GM12864 (cell line): ENCODE results near the gene KRTAP12-2.

Experiments
- DNase-seq: peaks from one replicate; pipeline ENCODE4 v3.0.0-alpha.2; 2011; ENCODE audit warnings: low read depth
- H3K4me3 ChIP-seq: 2 replicates; pipeline ENCODE4 v1.5.1; 2011; ENCODE audit warnings: mild to moderate bottlenecking, low read depth, low read length, control low read depth
- TF ChIP-seq, protein P1 (sequence below): IDR thresholded peaks from 2 replicates; pipeline ENCODE4 v1.5.1; 2011; ENCODE audit warnings: low read depth, mild to moderate bottlenecking, moderate library complexity, low read length, control low read depth, inconsistent platforms; ENCODE audit errors: missing control alignments

Gene KRTAP12-2

DNA sequence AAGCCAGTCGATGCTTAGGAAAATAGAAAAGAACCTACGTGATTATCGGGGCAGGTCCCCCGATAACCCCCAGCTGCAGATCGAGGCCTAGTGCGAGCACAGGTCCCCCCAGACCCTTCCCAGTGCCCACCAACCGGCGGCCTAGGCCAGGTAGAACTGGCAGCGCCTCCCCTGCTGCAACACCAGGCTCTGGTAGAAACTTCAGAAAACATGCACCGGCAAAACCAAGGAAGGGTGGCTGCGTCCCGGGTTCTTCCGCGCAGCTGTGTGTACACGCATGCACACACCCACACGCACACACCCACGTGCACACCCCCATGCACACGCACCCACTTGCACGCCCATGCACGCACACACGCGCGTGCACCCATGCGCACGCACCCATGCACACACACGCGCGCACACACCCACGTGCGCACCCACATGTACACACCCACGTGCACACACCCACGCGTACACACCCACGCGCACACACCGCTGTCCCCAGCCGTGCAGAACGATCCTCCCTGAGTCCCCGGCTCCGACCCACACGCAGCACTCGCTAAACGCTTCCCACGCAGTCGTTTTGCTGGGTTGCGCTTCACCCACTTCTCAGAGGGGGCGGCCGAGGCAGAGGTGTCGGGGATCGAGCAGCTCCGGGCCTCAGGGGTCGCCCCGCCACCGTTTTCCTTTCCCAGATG is 39.4 kb upstream of the KRTAP12-2 start:
- no peak overlapping the region for H3K4me3 ChIP-seq
- DNase-seq, result no peak
- TF ChIP-seq, protein P1, sequence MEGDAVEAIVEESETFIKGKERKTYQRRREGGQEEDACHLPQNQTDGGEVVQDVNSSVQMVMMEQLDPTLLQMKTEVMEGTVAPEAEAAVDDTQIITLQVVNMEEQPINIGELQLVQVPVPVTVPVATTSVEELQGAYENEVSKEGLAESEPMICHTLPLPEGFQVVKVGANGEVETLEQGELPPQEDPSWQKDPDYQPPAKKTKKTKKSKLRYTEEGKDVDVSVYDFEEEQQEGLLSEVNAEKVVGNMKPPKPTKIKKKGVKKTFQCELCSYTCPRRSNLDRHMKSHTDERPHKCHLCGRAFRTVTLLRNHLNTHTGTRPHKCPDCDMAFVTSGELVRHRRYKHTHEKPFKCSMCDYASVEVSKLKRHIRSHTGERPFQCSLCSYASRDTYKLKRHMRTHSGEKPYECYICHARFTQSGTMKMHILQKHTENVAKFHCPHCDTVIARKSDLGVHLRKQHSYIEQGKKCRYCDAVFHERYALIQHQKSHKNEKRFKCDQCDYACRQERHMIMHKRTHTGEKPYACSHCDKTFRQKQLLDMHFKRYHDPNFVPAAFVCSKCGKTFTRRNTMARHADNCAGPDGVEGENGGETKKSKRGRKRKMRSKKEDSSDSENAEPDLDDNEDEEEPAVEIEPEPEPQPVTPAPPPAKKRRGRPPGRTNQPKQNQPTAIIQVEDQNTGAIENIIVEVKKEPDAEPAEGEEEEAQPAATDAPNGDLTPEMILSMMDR, result no peak

DNA sequence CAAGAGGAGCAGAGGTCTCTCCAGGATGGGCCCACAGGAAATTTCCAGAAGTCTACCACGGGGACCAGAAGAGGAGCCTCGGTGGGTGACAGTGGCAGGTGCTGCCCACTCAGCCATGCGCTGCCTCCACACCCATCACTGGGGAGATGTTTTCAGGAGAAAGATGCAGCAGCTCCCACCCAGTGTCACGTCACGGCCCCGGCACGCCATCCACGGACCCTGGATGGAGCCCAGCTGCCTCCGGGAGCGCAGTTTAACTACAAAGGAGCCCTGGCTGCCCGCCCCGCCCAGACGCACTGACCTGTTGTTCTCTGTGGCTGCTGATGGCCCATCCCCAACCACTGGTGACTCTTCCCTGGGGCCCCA is 37.9 kb upstream of the KRTAP12-2 start:
- no peak overlapping the region for H3K4me3 ChIP-seq
- DNase-seq, result no peak
- TF ChIP-seq, protein P1, result no peak

DNA sequence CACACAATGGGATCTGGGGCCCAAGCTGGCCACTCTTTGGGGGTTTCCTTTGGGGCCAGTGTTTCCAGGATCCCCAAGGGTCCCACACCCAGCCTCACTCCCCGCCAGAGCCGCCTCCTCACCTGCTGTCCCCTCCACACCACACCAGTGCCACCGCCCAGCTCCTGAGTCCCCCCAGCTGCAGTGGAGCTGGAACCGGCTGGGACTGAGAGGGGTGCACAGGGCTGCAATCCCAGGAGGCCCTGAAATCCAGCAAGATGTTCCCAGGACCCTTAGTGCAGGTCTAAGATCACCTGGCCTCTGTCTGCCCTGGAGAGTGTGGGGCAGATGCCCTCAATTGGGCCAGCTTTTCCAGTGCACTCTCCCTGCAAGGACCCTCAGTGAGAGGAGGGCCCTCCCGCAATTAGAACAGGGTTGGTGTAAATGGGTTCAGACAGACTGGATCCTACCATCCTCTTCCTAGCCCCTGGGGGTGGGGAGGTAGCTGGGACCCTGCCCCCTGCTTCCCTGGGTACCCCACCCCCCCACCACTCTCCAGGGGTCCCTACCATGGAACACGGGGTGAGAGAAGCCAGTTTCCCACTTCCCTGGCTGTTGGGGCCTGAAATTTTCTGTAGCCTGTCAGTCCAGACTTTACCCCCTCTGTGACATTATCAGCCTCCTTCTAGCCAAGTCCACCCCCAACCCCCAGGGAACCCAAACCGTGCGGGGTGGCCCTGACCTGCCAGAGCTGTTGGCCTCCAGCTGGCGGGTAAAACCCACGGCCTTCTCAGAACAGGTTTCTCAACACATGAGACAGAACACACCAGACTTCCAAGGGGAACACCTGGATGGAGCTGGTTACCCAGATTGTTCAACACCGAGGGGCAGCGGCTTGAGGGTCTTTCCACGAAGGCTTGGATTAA is 37.3 kb upstream of the KRTAP12-2 start:
- H3K4me3 ChIP-seq, result no peak overlapping the region
- TF ChIP-seq, protein P1, result no peak
- DNase-seq, result no peak

DNA sequence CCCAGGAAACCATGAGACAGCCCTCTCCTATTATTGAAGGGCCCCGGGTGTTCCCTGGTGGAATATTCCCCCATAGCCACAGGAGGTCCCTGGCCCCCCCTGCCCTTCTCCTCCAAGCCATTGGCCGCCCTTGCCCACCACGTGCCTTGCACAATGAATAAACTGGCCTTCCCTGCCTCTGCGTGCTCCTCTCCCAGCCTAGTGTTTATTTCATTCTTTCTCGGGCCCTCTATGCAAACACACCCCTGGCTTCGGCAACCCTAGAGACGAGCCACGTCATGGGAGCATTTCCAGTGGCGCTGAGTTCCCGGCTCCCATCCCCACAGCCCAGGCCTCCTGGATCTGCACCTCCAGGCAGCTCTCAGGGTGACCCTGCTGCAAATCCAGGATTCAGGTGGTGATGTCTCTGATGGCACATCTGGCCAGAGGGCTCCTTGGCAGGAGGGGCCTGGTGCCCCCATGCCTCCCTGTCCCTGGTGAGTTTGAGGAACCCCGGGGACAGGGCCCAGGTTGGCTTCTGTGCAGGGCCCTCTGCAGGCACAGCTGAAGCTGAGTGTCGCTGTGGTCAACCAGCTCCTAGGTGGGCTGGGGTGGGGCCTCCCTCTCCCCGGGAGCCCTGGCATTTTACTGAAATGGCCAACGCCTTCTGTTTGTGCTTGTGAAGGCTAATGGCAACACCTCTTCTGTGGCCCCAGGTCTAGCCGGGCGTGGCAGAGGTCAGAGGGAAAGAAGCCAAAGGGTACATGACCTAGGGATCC is 36.4 kb upstream of the KRTAP12-2 start:
- no peak overlapping the region for H3K4me3 ChIP-seq
- DNase-seq, result no peak
- TF ChIP-seq, protein P1, result no peak

DNA sequence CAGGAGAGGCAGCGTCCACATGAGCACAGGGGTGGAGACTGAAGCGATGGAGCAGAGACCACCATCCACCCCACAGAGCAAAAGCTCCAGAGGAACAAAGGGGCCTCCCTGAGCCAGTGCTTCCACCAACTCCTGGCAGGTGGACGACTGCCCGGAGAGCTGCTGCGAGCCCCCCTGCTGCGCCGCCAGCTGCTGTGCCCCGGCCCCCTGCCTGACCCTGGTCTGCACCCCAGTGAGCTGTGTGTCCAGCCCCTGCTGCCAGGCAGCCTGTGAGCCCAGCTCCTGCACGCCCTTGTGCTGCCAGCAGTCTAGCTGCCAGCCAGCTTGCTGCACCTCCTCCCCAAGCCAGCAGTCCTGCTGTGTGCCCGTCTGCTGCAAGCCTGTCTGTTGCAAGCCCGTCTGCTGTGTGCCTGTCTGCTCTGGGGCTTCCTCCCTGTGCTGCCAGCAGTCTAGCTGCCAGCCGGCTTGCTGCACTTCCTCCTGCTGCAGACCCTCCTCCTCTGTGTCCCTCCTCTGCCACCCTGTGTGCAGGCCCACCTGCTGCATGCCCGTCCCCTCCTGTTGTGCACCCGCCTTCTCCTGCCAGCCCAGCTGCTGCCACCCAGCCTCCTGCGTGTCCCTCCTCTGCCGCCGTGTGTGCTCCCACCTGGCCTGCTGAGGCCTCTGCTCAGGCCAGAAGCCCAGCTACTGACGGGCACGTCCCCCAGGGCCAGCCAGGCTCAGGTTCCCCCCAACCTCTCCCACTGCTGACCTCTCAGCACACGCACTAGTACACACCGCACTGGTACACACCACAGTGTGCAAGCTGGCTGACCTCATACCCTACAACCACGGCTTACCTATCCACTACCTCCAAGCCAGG is 35.6 kb upstream of the KRTAP12-2 start:
- H3K4me3 ChIP-seq, result no peak overlapping the region
- DNase-seq, result no peak
- TF ChIP-seq, protein P1, result no peak

DNA sequence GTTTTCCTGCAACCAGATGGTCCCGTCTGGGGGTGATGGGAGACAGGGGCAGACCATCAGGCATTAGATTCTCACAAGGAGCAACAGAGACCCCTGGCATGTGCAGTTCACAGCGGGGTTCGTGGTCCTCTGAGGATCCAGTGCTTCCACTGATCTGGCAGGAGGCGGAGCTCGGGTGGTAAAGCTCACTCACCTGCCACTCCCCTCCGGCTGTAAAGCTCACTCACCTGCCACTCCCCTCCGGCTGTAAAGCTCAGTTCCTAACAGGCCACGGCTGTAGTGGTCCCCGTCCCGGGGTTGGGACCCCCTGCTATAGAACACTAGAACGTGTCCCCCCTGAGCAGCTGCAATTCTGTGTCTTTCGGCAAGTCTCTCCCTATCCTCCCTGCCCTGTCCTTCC is 34.8 kb upstream of the KRTAP12-2 start:
- no peak overlapping the region for H3K4me3 ChIP-seq
- TF ChIP-seq, protein P1, result no peak
- DNase-seq, result no peak
